DND-41 (cell line): ENCODE data around the gene LENG9.

Source experiments
- CTCF ChIP-seq: IDR thresholded peaks from 2 replicates; pipeline ENCODE4 v1.5.1; 2012; ENCODE audit warnings: borderline replicate concordance, low read length, moderate library complexity, mild to moderate bottlenecking; ENCODE audit not compliant: poor library complexity, severe bottlenecking; ENCODE audit errors: extremely low read depth
- EZH2 ChIP-seq: IDR thresholded peaks from 3 replicates; pipeline ENCODE4 v1.6.1; 2012; ENCODE audit warnings: borderline replicate concordance, low read depth, mild to moderate bottlenecking, moderate library complexity, low read length, inconsistent platforms; ENCODE audit not compliant: severe bottlenecking

DNA sequence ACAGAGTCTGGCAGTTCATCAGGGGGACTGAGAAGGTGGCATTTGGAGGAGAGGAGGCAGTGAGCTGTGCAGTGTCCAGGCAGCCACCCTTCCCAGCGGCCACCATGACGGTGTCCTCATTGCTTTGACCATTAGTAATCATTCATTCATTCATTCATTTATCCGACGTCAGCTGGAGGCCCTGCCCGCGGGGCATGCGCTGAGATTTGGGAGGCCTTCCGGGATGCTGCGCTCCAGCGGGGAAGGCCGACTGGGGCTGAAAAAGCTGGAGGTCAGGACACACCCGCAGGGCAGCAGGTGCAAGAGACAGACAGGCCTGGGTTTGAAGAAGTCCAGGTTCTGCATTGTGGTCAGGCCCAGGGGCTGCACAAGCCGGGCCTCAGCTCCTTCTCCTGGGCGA is 39.4 kb downstream of the LENG9 start:
- TF ChIP-seq CTCF (no peak), EZH2 (no peak)
